ENCODE data around the gene TEC.

GRCh38 chr4:48131736-48132135 is 137.9 kb downstream of the TEC start:
- TF ChIP-seq, protein P1, sequence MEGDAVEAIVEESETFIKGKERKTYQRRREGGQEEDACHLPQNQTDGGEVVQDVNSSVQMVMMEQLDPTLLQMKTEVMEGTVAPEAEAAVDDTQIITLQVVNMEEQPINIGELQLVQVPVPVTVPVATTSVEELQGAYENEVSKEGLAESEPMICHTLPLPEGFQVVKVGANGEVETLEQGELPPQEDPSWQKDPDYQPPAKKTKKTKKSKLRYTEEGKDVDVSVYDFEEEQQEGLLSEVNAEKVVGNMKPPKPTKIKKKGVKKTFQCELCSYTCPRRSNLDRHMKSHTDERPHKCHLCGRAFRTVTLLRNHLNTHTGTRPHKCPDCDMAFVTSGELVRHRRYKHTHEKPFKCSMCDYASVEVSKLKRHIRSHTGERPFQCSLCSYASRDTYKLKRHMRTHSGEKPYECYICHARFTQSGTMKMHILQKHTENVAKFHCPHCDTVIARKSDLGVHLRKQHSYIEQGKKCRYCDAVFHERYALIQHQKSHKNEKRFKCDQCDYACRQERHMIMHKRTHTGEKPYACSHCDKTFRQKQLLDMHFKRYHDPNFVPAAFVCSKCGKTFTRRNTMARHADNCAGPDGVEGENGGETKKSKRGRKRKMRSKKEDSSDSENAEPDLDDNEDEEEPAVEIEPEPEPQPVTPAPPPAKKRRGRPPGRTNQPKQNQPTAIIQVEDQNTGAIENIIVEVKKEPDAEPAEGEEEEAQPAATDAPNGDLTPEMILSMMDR (conservative IDR thresholded peaks at IDR 0.05; ENCODE audit: low read length) = no peak
- no peak for TF ChIP-seq EZH2phosphoT487 (IDR thresholded peaks at IDR 0.05; ENCODE audit: borderline replicate concordance, low read depth, low read length)
